ENCODE measurements around the gene TCP10L.

DNA sequence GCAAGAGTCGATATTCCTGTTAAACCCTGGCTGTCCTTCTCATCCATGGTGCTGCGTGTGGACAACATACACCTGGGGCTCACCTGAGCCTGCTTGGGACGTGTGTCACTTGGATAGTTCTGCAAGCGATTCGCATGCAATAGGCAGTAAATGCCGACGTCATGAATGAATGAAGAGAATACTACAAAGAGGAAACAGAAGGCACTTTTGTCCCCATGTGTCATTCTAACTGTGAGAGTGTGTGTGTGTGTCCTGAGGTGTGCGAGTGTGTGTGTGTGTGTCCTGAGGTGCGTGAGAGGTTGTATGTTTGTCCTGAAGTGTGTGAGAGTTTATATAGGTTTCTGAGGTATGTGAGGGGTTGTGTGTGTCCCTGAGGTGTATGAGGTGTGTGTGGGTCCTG, 647 bp upstream of the TCP10L start:
- TF ChIP-seq ZNF274 (IDR thresholded peaks at IDR 0.05; ENCODE audit: low read depth, low read length): no peak
- no peak for TF ChIP-seq YY1 (IDR thresholded peaks at IDR 0.05; ENCODE audit: insufficient read depth, insufficient read length)

Data from NT2/D1 (cell line).